Spleen (tissue), 7 donors: ENCODE data around the gene OLFML2B.
"Not testable (repeated sequence)": the region's sequence is repeated elsewhere in the genome, so short reads cannot be mapped to it uniquely, and the experiment has no call there.

Experiments used
- CTCF ChIP-seq, 11 experiments: fragments of 200-600 bp in 7 of 11; fragments of 450-650 bp in 4 of 11; sonication (generic) in 4 of 11; IDR thresholded peaks in 8 of 11; conservative IDR thresholded peaks in 3 of 11; 1 replicate in 7 of 11; 2 replicates in 4 of 11; pipeline versions ENCODE4 v1.4.0 to v1.8.0; 2016 to 2021; ENCODE audit warnings: antibody characterized with exemption in 11 of 11, inconsistent platforms in 4 of 11, mild to moderate bottlenecking in 1 of 11
- POLR2AphosphoS5 ChIP-seq, 3 donors: sonication (generic); formaldehyde crosslinking; IDR thresholded peaks; one replicate each; pipeline ENCODE4 v1.5.1; 2017; ENCODE audit warnings: antibody characterized with exemption in 3 of 3
- donor health status: DM: no; HTN: no; CAD: no; lungs with moderate emphysema.
- donor health status: DM: no; HTN: no; CAD: no.
- donor health status: DM: no; HTN: no; CAD: no.

GRCh38 chr1:162066836-162067235 lies 43.2 kb upstream of the OLFML2B start:
- not testable (repeated sequence) for TF ChIP-seq POLR2AphosphoS5 (IDR thresholded peaks at IDR 0.05); CTCF (IDR thresholded peaks at IDR 0.05 in 8 of 11, conservative IDR thresholded peaks at IDR 0.05 in 3 of 11)
